ENCODE results near the gene CD8B2. TPM values are rescaled to one million over a fixed set of nuclear protein-coding genes. Genes with fewer than 3 reads are reported as not detected.

Gene CD8B2
- total RNA-seq, 1 experiment from 2014 or later, result not detected

- ChIA-PET CTCF (no interaction called here), POLR2A (no interaction called here)
- in situ Hi-C loops (cut with HindIII; ENCODE audit: low pct_unique_long_range_greater_than_20kb, low sequenced_read_pairs) (no loop called here), intact Hi-C loops (cut with micrococcal nuclease; ENCODE audit: unreplicated experiment) (no loop called here)
- H3K27me3 ChIP-seq (ENCODE audit: control insufficient read depth, insufficient read depth, low read length), result no peaks in the 10 kb centered on the region
- TF ChIP-seq, protein P1, sequence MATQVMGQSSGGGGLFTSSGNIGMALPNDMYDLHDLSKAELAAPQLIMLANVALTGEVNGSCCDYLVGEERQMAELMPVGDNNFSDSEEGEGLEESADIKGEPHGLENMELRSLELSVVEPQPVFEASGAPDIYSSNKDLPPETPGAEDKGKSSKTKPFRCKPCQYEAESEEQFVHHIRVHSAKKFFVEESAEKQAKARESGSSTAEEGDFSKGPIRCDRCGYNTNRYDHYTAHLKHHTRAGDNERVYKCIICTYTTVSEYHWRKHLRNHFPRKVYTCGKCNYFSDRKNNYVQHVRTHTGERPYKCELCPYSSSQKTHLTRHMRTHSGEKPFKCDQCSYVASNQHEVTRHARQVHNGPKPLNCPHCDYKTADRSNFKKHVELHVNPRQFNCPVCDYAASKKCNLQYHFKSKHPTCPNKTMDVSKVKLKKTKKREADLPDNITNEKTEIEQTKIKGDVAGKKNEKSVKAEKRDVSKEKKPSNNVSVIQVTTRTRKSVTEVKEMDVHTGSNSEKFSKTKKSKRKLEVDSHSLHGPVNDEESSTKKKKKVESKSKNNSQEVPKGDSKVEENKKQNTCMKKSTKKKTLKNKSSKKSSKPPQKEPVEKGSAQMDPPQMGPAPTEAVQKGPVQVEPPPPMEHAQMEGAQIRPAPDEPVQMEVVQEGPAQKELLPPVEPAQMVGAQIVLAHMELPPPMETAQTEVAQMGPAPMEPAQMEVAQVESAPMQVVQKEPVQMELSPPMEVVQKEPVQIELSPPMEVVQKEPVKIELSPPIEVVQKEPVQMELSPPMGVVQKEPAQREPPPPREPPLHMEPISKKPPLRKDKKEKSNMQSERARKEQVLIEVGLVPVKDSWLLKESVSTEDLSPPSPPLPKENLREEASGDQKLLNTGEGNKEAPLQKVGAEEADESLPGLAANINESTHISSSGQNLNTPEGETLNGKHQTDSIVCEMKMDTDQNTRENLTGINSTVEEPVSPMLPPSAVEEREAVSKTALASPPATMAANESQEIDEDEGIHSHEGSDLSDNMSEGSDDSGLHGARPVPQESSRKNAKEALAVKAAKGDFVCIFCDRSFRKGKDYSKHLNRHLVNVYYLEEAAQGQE (IDR thresholded peaks at IDR 0.05; ENCODE audit: insufficient read depth in 1 of 2, low read depth in 2 of 2, low read length in 1 of 2), result no peak
- no peak for TF ChIP-seq SIN3A (IDR thresholded peaks at IDR 0.05; ENCODE audit: borderline replicate concordance, insufficient read depth, low read depth, low read length)
- no peak for TF ChIP-seq POLR2AphosphoS5 (IDR thresholded peaks at IDR 0.05; ENCODE audit: low read depth, low read length)
- no peak for TF ChIP-seq CTCF (IDR thresholded peaks at IDR 0.05)
- TF ChIP-seq TCF7L2 (IDR thresholded peaks at IDR 0.05; ENCODE audit: low read depth, low read length), result no peak
- H3K4me1 ChIP-seq (ENCODE audit: control insufficient read depth, insufficient read depth, low read length), result no peaks in the 10 kb centered on the region
- no TSS peak for BruUV-seq (replicated peaks)
- ATAC-seq (no peak), DNase-seq (ENCODE audit: low read depth, low spot score) (no peak)
- H3K36me3 ChIP-seq (ENCODE audit: control insufficient read depth, insufficient read depth, low read length), result no peaks in the 10 kb centered on the region
- no peak overlapping the region for H3K4me3 ChIP-seq (ENCODE audit: low read depth in 2 of 2, low read length in 2 of 2)
- no peak overlapping the region for H3K27ac ChIP-seq (ENCODE audit: low read length)
- no peaks in the 10 kb centered on the region for H3K9me3 ChIP-seq (ENCODE audit: control insufficient read depth, insufficient read depth, low read depth, low read length)
These were observed 29.3 kb downstream of the CD8B2 start for GRCh38 chr2:106516436-106516835.

DNA sequence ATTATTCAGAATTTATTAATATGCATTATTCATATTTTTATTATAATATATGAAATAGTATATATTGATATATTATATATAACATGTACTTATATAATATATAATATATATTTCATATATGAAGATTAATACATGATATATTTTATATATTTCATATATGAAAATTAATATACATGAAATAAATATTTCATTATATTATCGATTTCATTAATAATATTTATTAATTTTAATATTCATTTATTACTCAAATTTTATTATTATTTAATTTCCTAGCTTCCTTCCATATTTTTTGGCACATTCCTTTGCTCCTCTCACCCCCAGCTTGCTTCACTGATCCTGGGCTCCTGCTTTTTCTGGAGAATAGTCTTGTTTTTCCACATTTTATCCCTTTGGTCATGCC lies 29.7 kb downstream of the CD8B2 start:
- intact Hi-C loops (cut with micrococcal nuclease; ENCODE audit: unreplicated experiment), result no loop called here
- ATAC-seq (no peak), DNase-seq (ENCODE audit: low read depth, low spot score) (no peak)
- no peaks in the 10 kb centered on the region for H3K4me1 ChIP-seq (ENCODE audit: control insufficient read depth, insufficient read depth, low read length)
- H3K27ac ChIP-seq (ENCODE audit: low read length), result no peak overlapping the region
- H3K36me3 ChIP-seq (ENCODE audit: control insufficient read depth, insufficient read depth, low read length), result no peaks in the 10 kb centered on the region
- H3K27me3 ChIP-seq (ENCODE audit: control insufficient read depth, insufficient read depth, low read length), result no peaks in the 10 kb centered on the region
- ChIA-PET CTCF (no interaction called here), POLR2A (no interaction called here)
- BruUV-seq (replicated peaks), result no TSS peak
- no peak overlapping the region for H3K4me3 ChIP-seq (ENCODE audit: low read depth in 2 of 2, low read length in 2 of 2)
- TF ChIP-seq SIN3A (IDR thresholded peaks at IDR 0.05; ENCODE audit: borderline replicate concordance, insufficient read depth, low read depth, low read length), result no peak
- TF ChIP-seq, protein P1 (IDR thresholded peaks at IDR 0.05; ENCODE audit: insufficient read depth in 1 of 2, low read depth in 2 of 2, low read length in 1 of 2), result no peak
- TF ChIP-seq POLR2AphosphoS5 (IDR thresholded peaks at IDR 0.05; ENCODE audit: low read depth, low read length), result no peak
- TF ChIP-seq TCF7L2 (IDR thresholded peaks at IDR 0.05; ENCODE audit: low read depth, low read length), result no peak
- TF ChIP-seq CTCF (IDR thresholded peaks at IDR 0.05), result no peak
- in situ Hi-C loops (cut with HindIII; ENCODE audit: low pct_unique_long_range_greater_than_20kb, low sequenced_read_pairs), result no loop called here
- H3K9me3 ChIP-seq (ENCODE audit: control insufficient read depth, insufficient read depth, low read depth, low read length), result no peaks in the 10 kb centered on the region

Data from Panc1 (cell line).